Embryonic facial prominence (tissue), 1 donor: ENCODE results near the gene UMODL1.
A peak's percentile ranks its signal among the peaks of the same experiment; 100 is the strongest.

Experiments
- DNase-seq: peaks from one replicate; pipeline ENCODE4 v3.0.0-alpha.2; 2016; ENCODE audit errors: extremely low spot score

Gene UMODL1

DNA sequence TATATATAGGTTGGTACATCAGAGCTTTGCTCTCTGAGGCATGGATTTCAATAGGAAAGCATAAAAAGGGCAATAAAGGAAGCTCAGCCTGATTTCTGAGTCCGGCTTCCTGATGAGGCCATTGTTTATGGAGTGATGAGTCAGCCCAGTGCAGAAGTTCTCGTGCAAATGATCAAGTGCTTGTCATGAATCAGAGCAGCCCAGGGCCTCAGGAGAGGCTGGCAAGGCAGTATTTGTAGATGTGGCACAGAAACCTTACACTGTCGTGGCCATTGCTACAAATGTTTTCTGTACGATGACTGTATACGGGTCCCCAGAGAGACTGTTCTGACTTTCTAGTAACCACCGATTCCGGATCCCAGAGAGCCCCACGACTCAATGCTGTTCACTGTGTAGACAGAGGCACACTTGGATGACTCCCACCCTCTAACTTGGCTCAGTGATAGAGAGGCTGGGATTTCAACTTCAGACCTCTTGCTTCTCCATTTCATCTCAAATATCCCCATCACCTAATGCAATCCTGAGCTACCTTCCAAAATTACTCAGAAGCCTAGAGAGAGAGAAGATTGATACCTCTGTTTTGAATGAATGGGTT, 26.8 kb downstream of the UMODL1 start:
- no peak for DNase-seq

DNA sequence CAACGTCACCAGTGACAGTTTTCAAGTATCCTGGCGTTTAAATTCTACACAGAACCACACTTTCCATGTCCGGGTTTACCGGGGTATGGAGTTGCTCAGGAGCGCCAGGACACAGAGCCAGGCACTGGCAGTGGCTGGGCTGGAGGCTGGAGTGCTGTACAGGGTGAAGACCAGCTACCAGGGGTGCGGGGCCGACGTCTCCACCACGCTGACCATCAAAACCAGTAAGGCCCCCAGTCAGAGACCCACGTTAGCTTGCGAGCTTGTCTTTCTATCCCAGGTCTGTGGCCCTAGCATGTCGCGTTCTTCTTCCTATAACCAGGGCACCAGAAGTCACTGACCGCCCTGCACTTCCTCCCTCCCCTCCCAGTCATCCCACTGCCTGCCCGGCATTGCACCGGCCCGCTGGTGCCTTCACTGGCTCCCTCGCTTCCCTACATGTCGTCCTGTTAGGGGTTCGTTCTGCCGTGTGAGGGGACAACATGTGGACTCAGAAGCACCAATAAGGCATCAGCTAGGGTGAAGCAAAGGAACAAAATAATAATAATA, 27.9 kb downstream of the UMODL1 start:
- DNase-seq, result no peak

DNA sequence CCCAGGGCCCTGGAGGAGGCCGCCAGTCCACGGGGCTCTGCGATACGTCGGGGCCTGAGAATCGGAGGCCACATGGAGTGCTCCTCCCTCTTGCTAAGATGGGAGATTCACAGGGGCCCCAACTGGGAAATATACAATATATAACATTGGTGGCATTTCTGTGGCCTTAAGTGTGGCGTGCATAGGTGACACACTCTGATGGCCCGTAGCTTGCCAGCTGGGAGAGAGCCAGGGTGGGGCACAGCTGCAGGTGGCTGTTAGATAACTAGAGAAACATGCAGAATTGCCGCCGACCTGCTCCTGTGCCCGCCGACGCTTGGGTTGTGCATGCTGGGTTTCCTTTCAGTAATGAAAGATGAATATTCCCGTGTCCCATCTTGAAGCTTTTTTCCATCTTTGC, 30.1 kb downstream of the UMODL1 start:
- DNase-seq, result no peak

DNA sequence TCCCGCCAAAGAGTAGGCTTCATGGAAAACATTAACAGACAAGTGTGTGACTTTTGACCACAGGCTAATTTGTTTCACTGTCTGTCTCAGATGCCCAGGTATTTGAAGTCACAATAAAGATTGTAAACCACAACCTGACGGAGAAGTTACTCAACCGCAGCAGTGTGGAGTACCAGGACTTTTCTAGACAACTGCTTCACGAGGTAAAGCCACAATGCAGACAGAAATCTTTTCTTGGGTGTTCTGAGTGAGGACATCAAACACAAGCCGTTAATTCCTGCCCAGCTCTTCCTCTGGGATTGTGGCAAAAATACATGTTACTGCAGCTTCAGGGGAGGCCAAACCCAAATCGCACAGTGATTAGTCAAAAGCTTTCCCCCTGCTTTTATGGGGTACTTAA, 31.0 kb downstream of the UMODL1 start:
- no peak for DNase-seq

DNA sequence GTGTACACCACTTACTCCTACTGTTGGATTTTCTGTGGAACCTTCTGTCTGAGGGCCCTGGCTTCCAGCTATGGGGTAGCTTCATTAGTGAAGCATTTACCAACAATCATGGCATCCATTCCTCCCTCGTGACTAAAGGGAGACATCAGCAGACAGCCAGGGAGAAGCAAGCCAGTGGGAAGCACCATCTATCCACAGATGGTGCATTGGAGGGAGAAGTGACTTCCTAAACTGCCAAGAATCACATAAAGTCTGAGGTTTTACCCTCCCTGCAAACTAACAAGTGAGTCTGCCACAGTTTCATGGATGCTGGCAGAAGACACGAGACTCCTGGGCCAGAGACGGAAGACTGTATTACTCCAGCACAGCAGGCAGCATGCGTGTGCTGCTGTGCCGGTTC, 31.4 kb downstream of the UMODL1 start:
- no peak for DNase-seq

DNA sequence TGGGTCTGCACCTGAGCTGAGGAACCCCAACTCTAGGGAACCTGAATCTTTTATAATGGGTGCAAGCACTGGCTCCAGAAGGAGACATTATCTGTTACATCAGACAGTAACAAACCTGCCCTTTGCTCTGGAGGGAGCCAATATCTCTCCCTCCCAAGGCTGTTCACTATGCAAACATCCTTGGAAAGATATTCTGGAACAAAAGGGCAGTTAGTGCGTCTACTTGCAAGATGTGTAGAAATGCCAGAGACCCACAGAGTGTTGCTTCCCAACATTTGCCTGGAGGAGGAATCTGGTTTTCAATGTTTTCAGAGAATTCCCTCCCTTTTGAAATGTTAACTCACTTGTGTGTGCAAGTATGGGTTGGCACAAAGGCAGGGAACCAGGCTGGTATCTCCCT, 31.9 kb downstream of the UMODL1 start:
- no peak for DNase-seq

DNA sequence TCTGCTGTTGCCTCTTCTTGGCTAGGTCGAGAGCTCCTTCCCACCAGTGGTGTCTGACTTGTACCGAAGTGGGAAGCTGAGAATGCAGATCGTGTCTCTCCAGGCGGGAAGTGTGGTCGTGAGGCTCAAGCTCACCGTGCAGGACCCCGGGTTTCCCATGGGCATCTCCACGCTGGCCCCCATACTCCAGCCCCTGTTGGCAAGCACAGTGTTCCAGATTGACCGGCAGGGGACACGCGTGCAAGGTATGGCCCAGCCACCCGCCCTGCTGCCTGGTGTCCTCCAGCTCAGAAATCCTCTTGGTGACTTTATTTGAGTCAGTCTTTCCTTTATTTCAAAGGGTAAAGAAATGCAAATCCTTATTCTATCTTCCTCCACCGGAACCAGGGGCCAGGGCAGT, 32.7 kb downstream of the UMODL1 start:
- DNase-seq, result no peak

DNA sequence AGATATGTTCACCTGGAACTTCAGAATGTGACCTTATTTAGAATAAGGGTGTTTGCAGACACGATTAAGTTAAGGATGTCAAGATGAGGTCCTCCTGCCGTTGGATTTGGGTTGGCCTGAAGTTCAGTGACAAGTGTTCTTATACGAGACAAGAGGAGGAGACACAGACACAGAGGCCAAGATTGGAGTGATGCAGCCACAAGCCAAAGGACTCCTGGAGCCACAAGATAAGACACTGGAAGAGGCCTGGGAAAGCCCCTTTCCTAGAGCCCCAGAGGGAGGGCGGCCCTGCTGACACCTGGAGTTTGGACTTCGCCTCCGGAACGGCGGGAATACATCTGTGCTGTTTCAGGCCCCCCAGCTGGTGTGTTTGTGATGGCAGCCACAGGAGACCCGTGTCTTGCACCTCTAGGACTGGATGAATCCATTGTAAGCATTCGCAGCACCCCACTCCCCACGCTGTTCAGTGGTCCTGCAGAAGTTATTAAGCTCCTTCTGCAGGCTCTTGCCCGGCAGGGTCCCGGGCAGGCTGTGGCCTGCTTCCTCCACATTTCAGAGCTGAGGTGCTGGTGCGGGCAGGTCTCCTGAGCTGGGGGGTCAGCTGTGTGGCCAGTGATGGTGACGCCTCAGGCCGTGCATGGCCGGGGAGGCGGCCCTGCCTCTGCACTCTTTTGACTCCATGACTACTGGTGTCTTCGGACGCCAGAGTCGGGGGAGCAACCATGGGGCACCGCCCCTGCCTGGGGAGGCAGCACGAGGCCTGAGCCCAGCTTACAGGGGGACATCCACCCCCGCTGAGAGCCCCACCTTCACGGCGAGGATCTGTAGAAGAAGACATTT, 34.6 kb downstream of the UMODL1 start:
- no peak for DNase-seq

DNA sequence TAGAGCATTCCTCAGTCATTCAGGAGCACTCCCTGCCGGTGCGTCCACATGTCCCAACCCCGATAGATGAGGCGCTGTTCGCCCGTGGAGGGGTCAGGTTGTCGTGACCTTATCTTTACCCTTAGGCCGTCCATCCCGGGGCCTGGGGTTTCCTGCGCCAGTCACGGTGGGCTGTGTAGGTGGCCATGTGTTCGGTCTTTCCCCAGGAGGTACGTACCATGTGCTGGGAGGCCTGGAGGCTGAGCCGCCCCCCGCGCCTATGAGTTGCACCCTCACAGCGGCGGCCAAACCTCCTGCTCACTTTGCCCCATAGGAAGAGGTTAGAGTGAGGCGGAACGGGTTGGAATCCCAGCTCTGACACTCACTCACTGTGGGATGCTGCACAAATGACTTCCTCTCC, 35.3 kb downstream of the UMODL1 start:
- DNase-seq, result no peak

DNA sequence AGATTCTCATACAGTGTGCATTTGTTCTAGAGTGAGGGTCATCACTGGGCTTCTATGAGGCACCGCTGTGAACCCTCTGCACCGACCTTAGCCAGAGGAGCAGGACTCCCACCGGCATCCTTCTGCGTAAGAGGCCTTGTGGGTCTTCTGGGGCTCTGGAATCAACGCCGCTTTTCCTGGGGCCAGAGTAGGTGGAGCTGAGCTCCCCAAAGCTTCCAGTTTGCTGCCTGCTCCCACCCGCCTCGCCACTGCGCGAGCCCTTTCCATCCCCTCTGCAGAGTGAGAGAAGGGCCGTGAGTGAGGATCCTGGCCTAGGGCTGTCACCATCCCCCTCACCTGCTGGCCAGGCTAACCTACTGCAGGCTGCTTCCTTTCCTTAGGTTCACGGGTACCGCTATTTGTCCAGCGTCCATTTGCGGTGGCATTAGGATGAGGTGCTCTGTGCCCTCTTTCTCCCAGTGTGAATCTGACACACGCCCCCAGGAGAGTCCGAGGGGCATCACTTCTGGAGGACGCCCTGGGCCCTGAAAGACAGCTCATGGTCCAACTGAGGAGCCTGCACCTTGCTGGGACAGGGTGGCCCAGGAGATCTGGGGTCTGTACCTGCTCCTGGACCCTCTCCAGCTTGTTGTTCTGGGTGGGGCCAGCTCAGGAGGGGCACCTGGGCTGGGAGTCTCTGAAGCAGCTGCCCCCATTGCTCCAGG, 36.2 kb downstream of the UMODL1 start:
- no peak for DNase-seq

DNA sequence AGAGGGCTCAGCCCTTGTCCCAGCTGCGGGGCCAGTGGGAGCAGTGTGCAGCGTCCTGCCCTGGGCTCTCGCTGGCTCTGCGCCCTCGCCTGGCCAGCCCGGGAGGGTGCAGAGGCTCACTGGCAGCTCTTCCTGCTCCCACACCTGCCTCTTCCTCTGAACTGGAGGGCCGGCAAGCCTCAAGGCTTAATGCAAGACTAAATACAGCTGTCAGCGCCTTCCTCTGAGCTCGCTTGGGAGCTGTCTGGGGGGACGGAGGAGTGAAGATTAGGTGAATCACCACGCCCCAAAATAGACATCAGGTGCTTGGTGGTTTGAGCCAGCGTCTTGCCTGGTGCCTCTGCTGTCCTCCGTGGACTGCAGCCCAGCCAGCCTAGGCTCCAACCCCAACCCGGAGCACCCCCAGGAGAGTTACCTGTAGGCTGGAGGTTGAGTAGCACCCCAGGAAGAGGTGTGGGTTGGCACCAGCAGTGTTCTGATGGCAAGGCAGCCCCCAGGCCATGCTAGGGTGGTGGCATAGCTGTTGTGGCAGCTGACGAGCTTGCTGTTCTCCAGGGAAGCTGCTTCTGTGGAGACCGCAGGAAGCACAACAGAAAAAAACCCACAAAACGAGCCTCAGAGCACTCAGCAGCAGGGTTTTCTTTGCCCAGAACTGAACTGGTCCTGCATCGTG, 36.9 kb downstream of the UMODL1 start:
- no peak for DNase-seq

DNA sequence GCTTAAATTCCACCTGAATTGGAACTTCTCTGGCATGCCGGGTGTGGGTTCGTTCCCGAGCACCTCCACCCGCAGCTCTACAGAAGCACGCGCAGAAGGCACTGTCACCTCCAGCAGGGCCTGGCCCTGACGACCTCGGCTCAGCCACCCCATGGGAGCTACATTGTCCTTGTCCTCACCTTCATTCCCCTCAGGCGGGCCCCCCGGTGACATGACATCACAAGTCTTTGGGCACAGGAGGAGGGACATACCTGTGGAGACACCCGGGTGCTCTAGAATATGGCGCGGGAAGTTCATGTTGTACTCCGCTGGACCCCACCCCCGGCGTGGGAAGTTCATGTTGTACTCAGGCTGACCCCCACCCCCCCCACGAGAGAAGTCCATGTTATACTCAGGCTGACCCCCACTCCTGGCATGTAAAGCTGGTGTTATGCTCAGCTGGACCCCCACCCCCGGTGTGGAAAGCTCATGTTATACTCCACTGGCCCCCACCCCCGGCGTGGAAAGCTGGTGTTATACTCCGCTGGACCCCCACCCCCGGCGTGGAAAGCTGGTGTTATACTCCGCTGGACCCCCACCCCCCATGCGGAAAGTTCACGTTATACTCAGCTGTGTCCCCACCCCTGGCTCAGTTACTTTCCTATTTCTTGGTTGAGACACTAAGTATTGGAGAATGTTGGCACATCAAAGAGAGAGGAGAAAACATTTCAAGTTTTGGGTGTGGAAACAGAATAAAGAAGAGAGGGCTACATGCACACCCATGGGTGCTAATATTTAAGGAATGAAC, 37.6 kb downstream of the UMODL1 start:
- no peak for DNase-seq

DNA sequence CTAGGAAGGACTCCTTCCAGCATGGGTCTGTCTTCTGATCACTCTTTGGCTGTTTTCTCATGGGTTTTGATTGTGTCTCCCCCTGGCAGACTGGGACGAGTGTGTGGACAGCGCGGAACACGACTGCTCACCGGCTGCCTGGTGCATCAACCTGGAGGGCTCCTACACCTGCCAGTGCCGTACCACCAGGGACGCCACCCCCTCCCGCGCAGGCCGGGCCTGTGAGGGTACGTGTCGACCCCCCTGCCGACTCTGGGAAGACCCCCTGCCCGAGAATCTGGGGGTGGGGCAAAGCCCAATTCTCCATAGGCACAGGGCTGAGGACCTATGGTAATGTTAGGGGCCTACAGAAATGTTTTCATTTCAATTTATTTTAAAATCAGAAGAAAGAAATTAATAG, 38.4 kb downstream of the UMODL1 start:
- DNase-seq, result no peak

DNA sequence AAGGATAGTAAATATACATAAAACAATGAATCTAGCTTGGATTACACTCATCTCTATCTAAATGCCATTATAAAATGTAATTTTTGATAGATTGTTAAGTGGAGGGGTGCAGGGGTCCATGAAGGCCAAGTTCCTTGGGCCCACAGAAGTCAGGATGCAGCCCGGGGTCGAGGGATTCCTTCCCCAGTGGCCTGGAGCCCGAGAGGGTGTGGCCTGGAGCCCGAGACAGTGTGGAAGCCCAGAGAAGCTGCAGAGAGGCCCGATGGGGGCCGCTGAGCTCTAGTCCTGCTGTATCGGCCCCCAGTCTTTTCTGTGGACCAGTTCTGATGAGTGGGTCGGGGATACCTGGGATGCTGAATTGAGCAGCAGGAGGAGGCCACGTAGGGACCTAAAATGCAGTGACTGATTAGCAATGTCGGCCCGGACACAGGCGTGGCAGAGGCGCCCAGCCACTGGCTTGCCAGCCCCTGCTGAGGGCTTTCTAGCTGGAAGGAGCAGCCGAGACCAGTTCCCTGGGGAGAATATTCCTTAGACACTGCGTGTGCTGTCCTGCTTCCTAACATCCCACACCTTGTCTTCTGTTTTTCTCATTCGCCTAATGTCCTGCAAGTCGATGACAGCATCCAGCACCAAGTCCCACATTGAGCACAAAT, 38.9 kb downstream of the UMODL1 start:
- no peak for DNase-seq

DNA sequence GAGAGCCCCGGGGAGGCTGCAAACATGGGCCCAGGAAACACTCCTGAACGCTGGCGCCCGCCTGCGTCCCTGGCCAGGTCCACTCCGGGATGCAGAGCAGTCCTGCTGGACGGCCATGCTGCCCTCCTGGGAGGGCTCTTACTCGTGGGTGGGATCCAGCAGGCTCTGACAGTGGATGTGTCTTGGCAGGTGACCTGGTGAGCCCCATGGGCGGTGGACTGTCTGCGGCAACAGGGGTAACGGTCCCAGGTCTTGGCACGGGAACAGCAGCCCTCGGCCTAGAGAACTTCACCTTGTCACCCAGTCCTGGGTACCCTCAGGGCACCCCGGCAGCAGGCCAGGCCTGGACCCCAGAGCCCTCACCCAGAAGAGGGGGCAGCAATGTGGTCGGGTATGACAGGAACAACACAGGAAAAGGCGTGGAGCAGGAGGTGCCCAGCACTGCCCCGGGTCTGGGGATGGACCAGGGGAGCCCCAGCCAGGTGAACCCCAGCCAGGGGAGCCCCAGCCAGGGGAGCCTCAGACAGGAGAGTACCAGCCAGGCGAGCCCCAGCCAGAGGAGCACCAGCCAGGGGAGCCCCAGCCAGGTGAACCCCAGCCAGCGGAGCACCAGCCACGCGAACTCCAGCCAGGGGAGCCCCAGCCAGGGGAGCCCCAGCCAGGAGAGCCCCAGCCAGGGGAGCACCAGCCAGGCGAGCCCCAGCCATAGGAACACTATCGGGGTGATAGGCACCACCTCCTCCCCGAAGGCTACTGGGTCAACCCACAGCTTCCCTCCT, 39.8 kb downstream of the UMODL1 start:
- no peak for DNase-seq

DNA sequence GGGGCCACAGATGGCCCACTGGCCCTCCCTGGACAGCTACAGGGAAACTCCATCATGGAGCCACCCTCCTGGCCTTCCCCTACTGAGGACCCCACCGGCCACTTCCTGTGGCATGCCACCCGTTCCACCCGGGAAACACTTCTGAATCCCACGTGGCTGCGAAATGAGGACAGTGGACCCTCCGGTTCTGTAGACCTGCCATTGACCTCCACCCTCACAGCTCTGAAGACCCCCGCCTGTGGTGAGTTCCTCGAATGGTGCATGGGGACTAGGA, 40.3 kb downstream of the UMODL1 start:
- DNase-seq, result no peak

DNA sequence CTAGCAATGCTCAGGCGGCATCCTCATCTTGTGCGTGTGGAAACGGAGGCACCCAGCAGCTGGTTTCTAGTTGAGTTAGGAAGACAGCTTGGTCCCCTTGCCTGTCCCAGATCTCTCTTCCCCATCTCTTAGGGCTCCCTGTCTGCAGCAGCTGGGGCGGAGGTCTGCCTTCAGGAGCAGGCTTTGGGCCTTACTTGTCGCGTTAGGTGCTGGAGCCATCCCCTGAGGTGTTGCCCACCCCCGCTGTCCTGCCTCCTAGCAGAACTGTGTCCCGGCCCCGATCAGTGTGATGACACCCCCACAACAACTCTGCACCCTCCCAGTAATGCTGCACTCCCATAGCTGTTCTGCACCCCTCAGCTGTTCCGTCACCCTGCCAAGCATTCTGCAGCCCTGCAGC, 40.7 kb downstream of the UMODL1 start:
- DNase-seq, result no peak

DNA sequence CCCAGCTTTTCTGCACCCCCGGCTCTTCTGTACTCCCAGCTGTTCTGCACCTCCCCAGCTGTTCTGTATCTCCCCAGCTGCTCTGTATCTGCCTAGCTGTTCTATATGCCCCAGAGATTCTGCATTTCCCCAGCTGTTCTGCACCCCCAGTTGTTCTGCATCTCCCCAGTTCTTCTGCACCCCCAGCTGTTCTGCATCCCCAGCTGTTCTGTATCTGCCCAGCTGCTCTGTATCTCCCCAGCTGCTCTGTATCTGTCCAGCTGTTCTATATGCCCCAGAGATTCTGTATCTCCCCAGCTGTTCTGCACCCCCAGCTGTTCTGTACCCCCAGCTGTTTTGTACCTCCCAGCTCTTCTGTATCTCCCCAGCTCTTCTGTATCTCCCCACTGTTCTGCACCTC, 41.1 kb downstream of the UMODL1 start:
- DNase-seq, result no peak

DNA sequence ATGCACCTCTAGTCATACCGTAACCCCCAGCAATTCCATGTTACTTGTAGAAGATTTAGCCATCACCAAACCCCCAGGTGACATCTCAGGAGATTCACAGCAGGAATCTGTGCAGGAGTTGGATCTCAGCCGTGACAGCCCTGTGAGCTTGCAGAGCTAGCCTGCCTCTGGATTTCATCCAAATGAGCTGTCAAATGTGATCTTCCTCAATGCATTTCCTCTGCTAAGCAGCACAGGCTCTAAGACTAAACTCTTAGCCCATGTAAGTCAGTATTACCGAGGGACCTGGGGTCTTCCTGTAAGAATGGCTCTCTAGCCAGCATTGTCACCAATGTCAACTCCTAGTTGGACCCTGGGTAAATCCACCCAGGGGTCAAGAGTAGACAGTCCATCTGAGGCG, 41.7 kb downstream of the UMODL1 start:
- peak; percentile 51 for DNase-seq

DNA sequence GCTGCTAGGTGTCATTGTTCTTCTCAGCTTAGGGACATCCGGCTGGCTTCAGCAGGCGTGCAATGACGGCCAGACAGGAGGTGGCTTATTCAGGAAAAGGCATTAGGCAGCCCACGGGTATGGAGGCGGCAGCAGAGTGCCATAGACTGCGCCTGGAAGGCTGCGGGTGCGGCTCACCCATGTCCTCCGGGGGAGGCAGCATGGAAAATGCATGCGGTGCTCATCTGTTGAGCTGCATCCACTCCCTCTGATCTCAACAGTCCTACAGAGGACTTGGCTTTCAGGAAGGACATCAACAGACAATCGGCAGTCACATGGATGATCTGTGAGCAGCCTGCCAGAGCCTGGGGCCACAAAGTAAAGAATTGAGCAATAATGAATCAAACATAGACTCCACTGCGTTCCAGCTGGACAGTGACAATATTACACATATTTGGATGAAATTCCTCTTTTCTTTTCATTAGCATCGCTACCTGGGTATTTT, 42.9 kb downstream of the UMODL1 start:
- DNase-seq, result no peak
